PC-3 (cell line): ENCODE data around the gene FAM180B.

ENCODE experiments used
- EZH2 ChIP-seq: fragments of 300-600 bp; sonication (generic); IDR thresholded peaks from one replicate; pipeline ENCODE4 v1.6.1; 2017; ENCODE audit warnings: antibody characterized with exemption, mild to moderate bottlenecking, low read length; ENCODE audit not compliant: unreplicated experiment
- TF ChIP-seq, protein P1 (sequence below): fragments of 300-600 bp; sonication (generic); conservative IDR thresholded peaks from 2 replicates; pipeline ENCODE4 v1.5.1; 2017; ENCODE audit warnings: antibody characterized with exemption, low read depth, mild to moderate bottlenecking, low read length

DNA sequence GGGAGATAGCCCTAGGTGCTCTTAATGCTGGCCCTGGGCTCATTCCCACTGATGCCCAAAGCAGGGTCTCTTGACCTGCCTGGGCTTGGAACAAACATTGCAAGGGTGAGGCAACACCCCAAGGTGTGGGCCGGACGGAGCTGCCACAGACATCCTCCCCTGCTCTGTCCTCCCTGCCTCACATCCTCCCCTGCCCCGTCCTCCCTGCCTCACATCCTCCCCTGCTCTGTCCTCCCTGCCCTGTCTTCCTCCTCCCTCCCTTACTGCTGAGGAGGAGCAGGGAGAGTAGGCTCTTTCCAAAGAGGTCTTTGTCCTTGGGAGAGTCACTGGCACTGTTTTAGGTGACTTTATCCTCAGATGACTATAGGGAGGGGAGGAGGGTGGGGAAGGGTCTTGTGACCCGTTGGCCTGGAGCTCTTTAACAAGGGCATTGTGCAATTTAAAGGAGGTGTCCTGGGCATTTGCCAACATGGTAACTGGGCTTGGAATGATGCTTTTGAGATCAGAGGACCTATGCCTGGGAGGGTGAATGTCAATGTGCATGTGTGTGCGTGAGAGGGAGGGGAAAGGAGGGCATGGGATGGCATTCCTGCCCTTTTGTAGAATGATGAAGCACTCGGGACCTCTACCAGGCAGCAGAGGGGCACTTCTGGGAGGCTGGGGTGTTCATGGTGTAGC is 700 bp downstream of the FAM180B start:
- TF ChIP-seq EZH2 = no peak
- TF ChIP-seq, protein P1, sequence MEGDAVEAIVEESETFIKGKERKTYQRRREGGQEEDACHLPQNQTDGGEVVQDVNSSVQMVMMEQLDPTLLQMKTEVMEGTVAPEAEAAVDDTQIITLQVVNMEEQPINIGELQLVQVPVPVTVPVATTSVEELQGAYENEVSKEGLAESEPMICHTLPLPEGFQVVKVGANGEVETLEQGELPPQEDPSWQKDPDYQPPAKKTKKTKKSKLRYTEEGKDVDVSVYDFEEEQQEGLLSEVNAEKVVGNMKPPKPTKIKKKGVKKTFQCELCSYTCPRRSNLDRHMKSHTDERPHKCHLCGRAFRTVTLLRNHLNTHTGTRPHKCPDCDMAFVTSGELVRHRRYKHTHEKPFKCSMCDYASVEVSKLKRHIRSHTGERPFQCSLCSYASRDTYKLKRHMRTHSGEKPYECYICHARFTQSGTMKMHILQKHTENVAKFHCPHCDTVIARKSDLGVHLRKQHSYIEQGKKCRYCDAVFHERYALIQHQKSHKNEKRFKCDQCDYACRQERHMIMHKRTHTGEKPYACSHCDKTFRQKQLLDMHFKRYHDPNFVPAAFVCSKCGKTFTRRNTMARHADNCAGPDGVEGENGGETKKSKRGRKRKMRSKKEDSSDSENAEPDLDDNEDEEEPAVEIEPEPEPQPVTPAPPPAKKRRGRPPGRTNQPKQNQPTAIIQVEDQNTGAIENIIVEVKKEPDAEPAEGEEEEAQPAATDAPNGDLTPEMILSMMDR = no peak
